Limb (tissue), 2 donors: ENCODE results near the gene GORAB.

Experiments used
- DNase-seq, 2 donors: peaks; one replicate each; pipeline ENCODE4 v3.0.0-alpha.2; 2016; ENCODE audit errors: extremely low spot score in 2 of 2

Gene GORAB

DNA sequence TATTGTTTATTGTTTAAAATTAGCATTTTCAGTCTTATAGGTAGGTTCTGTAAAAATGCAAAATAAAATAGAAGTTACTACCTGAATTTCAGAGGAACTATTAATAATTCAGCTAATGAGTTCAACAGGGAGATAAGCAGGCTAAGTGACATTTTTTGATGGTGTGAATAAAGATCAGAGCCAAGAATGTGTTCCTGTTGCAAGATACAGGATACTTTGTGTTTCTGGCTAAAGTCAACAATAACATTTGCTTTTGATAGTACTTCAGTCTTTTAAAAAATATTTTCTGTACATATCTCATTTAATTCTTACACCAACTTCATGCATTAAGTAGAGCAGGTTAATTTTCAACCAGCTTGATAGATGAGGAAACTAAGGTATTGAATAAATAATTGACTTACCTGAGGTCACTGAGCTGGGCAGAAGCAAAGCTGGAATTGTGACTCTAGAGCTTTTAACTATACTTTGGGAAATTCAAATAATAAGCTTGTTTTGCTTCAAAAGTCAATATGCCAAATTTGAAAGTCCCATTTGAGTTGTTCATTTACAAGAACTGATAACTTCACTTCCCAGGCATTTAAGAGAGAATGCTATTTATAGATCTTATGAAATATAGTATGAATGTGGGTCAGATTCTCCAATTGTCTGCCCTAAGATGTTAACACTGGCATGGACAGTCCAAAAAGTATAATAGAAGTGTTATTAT lies 6.0 kb downstream of the GORAB start:
- no peak for DNase-seq

DNA sequence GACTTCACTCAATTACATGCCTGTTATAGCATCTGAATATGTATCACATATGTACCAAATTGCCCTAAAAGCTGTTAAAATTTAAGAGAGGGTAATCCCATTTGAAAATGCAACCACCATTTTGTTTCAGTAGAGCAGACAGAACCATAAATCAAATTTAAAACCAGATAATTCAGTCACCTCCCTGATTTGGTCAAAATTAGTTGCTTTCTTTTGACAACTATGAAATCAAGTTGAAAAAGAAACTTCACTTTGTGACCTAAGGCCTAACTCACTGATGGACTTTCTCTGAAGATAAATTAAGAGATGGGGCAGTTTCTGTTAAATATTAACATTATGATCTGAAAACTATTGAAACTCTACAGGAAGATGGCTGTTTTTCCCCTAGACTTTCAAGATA lies 6.7 kb downstream of the GORAB start:
- DNase-seq: no peak

DNA sequence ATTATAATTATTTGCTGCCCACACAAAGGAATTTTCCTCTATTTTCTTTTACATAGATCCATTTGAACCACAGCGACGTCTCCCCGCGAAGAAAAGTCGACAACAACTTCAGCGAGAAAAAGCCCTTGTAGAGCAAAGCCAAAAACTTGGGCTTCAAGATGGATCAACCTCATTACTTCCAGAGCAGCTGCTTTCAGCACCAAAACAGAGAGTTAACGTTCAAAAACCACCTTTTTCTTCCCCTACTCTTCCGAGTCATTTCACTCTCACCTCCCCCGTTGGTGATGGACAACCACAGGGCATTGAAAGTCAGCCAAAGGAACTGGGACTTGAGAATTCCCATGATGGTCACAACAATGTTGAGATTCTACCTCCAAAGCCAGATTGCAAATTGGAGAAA lies 7.2 kb downstream of the GORAB start:
- no peak for DNase-seq

DNA sequence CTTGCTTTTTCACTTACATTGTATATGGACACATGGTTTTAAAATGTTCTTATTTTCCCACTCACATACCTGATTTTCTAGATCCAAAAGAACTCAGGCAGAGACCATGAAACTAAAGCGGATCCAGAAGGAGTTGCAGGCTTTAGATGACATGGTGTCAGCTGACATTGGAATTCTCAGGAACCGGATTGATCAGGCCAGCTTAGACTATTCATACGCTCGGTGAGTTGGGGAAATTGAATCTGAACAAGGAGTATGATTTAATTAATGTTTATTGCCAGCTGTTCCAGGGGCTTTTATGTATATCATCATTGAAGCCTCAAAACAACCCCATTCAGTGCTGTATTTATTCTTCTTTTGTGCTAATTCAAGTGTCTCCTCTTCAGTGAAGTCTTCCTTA lies 12.7 kb downstream of the GORAB start:
- no peak for DNase-seq

DNA sequence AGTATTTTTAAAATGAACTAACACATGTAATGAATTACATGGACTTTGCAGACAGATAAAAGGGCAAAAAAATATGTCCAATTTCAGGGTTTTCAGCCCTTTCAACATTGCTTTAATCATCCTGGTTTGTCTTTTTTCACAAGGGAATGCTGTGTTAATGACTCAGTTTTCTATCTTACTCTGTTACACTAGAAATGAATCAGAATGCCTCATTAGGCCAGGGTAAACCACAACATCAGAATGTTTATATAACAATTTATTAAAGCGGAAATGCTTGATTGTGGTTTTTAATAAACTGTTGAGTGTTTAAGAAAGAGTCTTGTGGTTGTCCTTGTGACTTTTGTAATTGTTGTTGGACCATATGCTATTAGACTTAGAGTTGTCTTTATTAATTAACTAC lies 13.5 kb downstream of the GORAB start:
- no peak for DNase-seq

DNA sequence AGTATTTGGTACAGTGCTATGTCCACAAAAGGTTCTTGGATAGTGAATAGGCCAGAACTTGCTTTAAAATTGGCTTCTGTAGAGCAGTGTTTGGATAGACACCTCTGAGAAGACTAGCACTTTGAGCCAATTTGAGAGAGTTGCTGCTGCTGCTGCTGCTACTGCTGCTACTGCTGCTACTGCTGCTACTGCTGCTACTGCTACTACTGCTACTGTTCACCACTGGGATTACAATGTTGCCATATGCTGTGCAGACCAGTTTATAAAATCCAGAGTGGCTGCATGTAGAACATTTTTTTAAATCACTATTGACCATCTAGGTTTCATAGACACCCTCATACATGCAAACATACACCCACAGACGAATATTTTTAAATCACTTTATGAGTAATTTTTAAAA lies 15.3 kb downstream of the GORAB start:
- no peak for DNase-seq

DNA sequence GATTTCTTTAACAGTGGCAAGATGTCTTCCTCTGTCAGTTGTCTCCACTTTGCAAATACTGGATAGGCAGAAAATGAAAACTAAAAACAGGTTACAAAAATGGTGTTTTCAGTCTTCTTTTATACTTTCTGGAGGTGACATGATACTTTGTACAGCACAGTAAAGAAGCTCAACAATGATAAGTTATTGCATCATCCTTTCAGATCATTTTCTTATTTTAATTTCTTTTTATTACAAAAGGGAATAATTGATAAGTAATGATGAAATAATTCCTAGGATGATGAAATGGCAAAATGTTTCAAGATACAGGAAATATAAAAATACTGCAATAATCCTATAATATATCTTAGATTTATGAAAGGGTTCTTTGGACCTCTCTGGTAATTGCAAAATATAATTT lies 16.5 kb downstream of the GORAB start:
- no peak for DNase-seq

DNA sequence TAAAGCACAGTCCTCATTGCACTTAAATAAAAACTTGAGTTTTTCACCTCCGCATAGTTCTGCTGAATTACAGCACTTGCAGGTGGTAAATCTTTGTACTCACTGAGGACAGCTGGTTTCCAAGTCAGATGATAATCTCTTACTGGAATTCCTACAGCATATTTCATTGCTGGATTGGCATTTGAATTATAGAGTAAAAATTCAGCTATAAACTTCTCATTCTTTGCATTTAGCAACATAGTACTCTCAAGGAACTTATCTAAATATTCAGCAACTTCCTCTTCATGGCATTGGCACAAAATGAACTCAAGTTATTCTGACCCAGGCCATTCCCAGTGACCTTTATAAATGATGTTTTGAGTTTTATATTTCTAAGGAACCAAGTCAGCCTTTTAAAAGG lies 23.4 kb downstream of the GORAB start:
- no peak for DNase-seq

DNA sequence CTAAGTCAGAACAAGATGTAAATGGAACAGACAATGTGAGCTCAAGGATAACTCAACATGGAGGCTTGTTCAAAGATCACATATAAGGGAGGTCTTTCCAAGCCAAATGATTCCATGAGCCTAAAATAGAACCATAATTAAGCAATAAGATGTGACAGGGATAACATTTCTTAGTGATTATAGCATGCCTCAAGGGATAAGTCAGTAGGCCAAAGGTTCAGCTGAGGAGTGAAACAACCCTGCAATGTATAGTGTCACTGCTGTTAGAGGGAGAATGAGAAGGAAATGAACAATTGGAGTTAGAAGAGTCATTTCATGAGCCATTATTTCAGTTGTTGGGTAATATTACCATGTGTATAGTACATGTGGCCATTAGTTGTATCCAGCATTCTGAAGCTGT lies 25.0 kb downstream of the GORAB start:
- DNase-seq: no peak

DNA sequence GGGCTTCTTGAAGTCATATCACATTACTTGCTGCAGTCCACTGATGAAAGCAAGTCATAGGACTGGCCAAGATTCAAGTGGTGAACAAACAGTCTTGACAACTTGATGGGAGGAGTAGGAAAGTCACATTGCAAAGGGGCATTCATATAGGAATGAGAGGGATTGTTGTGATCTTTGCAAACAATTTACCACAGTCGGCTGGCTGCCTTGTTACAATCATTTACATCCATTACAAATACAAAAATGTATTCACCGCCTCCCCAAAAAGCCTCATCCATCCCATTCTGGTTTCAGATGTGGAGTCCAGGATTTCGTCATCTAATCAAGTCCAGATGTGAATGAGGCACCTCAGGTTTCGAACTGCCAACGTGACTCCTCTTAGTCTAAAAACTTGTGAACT lies 26.8 kb downstream of the GORAB start:
- DNase-seq: no peak

DNA sequence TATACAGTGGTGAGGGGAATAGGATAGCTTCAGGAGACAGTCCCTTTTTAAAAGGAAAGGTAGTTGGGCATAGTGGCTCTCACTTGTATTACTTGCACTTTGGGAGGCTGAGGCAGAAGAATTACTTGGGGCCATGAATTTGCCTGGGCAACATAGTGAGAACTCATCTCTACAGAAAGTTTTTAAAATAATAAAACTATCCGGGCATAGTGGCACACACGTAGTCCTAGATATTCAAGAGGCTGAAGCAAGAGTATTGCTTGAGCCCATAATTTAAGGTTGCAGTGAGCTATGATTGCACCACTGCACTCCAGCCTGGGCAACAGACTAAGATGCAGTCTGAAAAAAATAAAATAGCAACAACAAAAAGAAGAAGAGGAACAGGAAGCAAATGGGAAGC lies 27.2 kb downstream of the GORAB start:
- DNase-seq: no peak

DNA sequence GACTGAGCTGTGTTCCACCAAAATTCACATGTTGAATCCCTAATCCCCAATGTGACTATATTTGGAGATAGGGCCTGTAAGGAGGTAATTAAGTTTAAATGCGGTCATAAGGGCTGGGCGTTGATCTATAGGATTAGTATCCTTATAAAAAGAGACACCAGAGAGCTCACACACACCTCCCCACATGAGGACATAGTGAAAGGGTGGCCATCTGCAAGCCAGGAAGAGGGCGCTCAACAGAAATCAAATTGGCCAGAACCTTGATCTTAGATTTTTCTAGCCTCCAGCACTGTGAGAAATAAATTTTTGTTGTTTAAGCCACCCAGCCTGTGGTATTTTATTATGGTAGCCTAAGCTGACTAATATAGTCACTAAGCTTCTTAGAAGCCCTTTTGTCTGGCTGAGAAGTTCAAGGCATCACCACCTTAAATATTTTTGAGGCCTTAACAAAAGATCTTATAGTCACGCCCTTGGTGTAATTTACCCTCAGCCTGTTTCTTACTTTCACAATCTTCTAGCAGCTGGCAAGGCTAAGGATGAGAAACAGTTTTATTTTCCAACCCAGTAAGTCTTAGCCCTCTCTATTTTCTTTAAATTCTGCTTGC lies 28.8 kb downstream of the GORAB start:
- no peak for DNase-seq

DNA sequence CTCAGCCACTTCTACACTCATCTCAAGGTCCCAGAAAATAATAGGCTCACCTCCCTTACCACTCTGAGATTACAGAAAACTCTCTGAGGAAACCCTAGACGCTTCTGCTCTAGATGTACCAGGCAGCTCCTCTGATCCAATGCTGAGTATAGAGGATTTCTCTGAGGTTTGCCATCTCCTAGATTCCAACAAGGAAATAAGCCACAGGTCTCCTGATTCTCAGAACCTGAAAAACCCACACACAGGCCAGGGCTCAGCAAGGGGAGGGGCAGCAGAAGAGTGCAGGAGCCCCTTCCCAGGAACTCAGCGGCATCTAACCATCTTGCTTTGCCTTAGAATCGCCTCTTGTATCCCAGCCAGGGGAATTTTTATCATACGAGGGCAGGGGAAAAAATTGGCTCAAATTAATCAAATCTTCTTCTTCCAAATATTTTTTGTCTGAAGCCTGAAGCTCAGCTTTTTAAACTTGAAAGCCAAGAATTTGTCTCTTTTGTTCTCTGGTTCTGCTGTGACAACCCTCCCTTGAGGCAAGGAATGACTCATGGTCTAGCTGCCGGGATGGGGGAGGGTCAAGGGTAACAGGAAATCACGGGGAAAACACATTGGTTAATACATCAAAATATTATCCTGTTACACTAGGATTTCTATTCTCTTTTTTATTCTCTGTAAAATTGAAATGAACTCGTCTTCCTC lies 30.8 kb downstream of the GORAB start:
- peak; percentile 36 to 68 for DNase-seq

DNA sequence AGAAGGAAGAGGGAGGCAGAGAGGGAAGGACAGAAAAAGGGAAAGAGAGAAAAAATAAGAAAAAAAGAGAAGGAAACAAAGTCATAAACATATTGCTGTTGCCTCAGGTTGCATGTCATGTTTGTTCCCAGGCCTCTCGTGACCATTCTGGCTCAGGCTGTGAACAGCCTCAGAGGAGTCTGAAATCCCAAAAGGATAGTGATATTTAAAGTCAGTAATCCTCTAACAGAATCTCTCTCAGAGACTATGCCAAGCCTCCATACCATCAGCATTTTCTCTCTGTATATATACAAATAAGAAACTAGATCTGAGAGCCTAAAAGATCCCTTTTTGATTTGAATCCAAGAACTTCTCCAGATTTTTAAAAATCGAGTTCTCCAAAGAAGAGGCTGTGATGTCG lies 35.2 kb downstream of the GORAB start:
- no peak for DNase-seq

DNA sequence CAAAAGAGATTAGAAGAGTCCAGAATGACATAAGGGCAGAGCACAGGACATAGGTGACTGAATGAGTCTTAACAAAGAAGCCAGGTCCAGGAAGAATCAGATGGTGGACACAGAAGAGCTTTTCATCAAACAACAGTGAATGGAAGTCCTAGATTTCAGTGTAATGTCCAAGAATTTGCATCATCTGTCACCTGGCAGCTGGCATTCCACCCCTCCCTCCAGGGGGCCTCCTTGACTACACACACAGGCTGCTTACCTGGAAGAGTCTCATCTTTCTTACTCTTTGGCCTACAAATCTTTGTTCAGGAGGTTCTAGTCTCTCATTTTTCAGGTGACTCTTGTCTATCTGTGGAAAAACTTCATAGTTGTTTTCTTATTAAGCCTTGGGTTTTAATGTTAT lies 36.2 kb downstream of the GORAB start:
- DNase-seq: no peak

DNA sequence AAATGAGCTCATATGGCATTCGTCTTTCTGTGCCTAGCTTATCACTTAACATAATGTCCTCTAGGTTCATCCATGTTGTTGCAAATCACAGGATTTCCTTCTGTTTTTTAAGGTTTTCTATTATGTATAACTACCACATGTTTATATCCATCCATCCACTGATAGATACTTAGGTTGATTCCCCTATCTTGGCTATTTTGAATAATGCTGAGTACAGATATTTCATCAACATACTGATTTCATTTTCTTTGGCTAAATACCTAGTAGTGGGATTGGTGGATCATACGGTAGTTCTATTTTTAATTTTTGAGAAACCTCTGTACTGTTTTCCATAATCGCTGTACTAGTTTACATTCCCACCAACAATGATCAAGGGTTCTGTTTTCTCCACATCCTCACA lies 45.0 kb downstream of the GORAB start:
- DNase-seq: no peak

DNA sequence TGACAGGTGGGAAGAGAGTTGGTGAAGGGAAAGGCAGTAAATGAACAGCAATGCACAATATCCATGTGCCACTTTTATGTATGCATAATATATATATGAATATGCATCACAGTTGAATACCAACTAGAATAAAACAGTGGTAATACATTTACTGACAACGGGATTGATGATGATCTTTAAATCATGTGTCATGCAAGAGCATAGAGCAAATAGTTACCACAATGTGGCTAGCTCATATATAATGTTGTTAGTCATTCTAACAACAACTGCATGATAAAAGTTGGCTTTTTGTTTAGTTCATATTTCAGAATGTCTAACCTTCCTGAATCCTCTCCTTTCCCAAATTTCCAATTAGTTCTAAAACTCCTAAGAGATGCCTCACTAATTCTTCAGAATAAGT lies 46.4 kb downstream of the GORAB start:
- no peak for DNase-seq

DNA sequence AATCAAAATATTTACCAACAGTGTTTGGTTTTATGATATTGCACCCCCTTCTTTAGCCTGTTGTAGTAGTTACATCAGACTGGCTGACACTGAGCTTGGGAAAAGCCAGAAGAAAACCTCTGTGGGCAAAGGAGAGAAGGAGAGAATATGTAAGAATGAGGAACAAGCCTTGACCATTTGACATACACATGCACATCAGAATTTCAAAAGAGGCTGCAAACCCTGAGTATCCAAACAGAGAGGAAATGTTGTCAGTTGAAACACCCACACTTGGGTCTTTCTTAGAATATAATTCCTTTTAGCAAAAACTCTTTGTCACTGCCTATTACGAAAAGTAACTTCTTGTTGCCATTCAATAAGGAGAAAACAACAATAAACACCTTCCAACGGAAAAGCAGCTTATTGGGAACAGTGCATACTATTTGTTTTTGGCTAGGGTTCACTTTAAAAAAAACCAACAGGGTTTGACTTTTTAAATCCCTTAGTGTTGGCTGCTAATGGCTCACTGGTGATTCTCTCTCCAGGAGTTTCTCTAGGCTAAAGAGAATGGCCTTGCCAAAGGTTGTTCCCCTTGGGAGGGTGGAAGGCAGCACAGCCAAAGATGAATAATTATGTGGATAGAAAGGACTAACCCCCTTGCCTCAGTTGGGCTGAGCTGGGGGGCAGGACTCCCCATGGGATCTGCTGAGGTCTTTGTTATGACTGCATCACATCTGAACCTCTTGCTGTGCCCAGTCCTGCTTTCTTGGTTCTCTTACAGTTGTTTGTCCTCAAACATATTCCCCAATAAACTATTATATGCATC lies 48.9 kb downstream of the GORAB start:
- DNase-seq: no peak

DNA sequence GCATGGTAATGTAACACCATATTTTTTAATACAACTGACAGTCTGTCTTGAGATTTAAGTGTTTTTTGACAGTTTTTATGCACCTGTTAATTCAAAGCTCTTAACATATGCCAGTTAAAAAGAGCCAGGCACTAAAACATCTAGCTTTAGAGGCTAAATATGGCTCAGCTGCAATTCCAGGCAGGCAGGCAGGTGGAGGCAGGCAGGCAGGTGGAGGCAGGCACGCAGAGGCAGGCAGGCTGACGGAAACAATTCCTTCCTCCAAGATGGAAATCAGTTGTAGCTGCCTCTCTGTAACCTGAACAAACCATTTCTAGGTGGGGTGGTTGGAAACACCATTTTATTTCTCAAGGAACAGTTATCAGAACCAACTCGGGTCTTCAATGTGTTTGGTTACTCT lies 51.2 kb downstream of the GORAB start:
- no peak for DNase-seq

DNA sequence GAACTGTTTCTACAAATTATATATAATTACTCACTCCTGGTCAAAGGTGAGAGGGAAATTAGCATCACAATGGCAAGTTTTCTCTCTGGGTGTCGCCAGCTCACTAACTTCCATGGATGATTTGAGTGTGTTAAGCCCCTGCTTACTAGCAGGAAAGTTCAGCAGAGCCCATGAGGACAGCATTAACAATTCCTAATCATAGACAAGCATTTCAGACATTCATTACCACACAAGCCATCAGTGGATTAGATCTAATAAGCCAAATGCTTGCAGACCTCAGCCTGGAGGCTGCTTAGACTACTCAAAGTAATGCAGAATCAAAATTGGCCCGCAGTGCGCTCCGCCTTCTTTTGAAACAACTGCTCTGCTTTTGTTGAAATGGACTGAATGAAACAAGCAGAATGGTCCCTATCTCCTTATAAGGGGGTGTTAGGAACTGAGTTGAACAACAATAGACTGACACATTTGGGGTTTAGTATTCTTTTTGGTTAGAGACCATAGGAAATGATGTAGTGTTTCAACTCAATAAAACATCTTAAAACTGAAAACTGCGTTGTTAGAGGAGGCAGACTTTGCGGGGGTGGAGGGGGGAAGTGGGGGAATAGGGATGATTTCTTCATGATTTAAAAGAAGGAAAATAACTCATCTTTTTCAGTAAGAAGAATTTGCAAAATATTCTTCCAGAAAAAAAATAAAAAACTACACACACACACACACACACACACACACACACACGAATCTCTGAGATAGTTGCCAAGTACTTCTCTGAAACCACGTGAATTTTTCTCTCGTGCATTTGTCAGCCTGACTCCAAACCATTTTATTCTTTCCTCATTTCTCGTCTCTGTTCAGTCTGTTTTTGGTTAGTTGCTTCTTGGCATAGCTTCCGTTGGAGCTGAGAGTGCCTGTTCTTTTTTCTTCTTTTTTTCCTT lies 54.6 kb downstream of the GORAB start:
- peak; percentile 48 to 53 for DNase-seq

DNA sequence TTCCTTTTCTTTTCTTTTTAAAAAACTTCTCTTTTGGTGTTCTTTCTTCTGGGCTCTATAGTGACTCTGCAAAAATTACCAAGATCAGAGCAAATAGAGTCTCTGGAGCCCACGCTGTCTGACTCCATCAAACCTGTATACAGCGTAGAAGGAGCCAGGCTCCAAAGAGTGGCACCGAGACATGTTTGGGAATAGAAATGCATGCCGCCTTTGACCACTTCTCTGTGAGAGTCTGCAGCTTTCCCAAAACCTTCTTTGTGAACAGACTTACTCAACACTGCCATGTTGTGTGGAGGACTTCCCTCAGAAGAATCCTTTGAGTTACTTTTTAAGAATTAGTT lies 55.3 kb downstream of the GORAB start:
- no peak for DNase-seq
